Panc1 (cell line): Measurements from ENCODE around the gene SOAT1. TPM values are rescaled to one million over a fixed set of nuclear protein-coding genes. Genes with fewer than 3 reads are reported as not detected.

ENCODE experiments used
- ATAC-seq: fragments of 200-7000 bp; cut with Tn5 transposase; 2 replicates; pipeline ENCODE4 v1.9.1; 2020; ENCODE audit warnings: mild to moderate bottlenecking, moderate library complexity
- BruUV-seq: library from RNA; stranded (reverse); fragments of 400-500 nt; replicated peaks from 2 replicates; lab custom pipeline; 2021; lab: Mats Ljungman, UMichigan
- CTCF ChIA-PET: fragments of 300-600 bp; sonication (Branson Sonifier 250); formaldehyde crosslinking; loops from one replicate; lab custom pipeline; 2022; ENCODE audit warnings: antibody characterized with exemption; lab: Charles Lee
- POLR2A ChIA-PET: fragments of 300-600 bp; sonication (Branson Sonifier 250); formaldehyde crosslinking; loops from one replicate; lab custom pipeline; 2022; ENCODE audit warnings: antibody characterized with exemption; lab: Charles Lee
- DNase-seq: peaks from one replicate; pipeline ENCODE4 v3.0.0-alpha.2; 2010; ENCODE audit warnings: low read depth, low spot score
- H3K27ac ChIP-seq: 2 replicates; pipeline ENCODE4 v1.5.1; 2011; ENCODE audit warnings: mild to moderate bottlenecking, low read length, inconsistent platforms
- H3K27me3 ChIP-seq: fragments of 200-500 bp; sonication (Bioruptor generic); 2 replicates; pipeline ENCODE4 v1.6.0; 2014; ENCODE audit warnings: low read length, inconsistent platforms; ENCODE audit not compliant: control insufficient read depth, insufficient read depth
- H3K36me3 ChIP-seq: fragments of 200-500 bp; sonication (Bioruptor generic); 2 replicates; pipeline ENCODE4 v1.5.1; 2014; ENCODE audit warnings: inconsistent platforms, mild to moderate bottlenecking, low read length, moderate library complexity; ENCODE audit not compliant: control insufficient read depth, insufficient read depth
- H3K4me1 ChIP-seq: 2 replicates; pipeline ENCODE4 v1.5.1; 2011; ENCODE audit warnings: inconsistent platforms, mild to moderate bottlenecking, low read length, moderate library complexity; ENCODE audit not compliant: control insufficient read depth, insufficient read depth
- H3K4me3 ChIP-seq, 2 experiments: 2 replicates each; pipeline ENCODE4 v1.5.1; 2011 to 2012; ENCODE audit warnings: low read depth in 2 of 2, low read length in 2 of 2, mild to moderate bottlenecking in 2 of 2, inconsistent platforms in 1 of 2, moderate library complexity in 1 of 2
- H3K9me3 ChIP-seq: fragments of 200-500 bp; sonication (Bioruptor generic); 2 replicates; pipeline ENCODE4 v1.5.1; 2014; ENCODE audit warnings: low read depth, mild to moderate bottlenecking, inconsistent platforms, low read length, moderate library complexity; ENCODE audit not compliant: control insufficient read depth, insufficient read depth
- CTCF ChIP-seq: fragments of 450-650 bp; IDR thresholded peaks from 2 replicates; pipeline ENCODE4 v1.5.1; 2017; ENCODE audit warnings: mild to moderate bottlenecking
- POLR2AphosphoS5 ChIP-seq: IDR thresholded peaks from 2 replicates; pipeline ENCODE4 v1.6.1; 2012; ENCODE audit warnings: mild to moderate bottlenecking, low read depth, low read length, moderate library complexity
- REST ChIP-seq, 2 experiments: IDR thresholded peaks; 2 replicates each; pipeline ENCODE4 v1.6.1; 2011 to 2012; ENCODE audit warnings: low read depth in 2 of 2, control low read depth in 1 of 2, low read length in 1 of 2, mild to moderate bottlenecking in 1 of 2, moderate library complexity in 1 of 2; ENCODE audit not compliant: insufficient read depth in 1 of 2
- SIN3A ChIP-seq: IDR thresholded peaks from 2 replicates; pipeline ENCODE4 v1.6.1; 2012; ENCODE audit warnings: low read depth, mild to moderate bottlenecking, low read length, moderate library complexity, borderline replicate concordance; ENCODE audit not compliant: insufficient read depth
- TCF7L2 ChIP-seq: IDR thresholded peaks from 2 replicates; pipeline ENCODE4 v1.6.1; 2011; ENCODE audit warnings: mild to moderate bottlenecking, low read depth, low read length, inconsistent platforms
- in situ Hi-C: cut with HindIII; loops from 2 replicates; pipeline ENCODE4 v1.10.0; 2016; ENCODE audit warnings: low sequenced_read_pairs, low pct_unique_long_range_greater_than_20kb
- intact Hi-C: fragments of 100-400 bp; cut with micrococcal nuclease; formaldehyde crosslinking; loops from one replicate; pipeline ENCODE4 v1.10.0; 2022; ENCODE audit not compliant: unreplicated experiment
- total RNA-seq: library from RNA; stranded (reverse); gene quantifications from one replicate; pipeline ENCODE4 v1.2.1, GENCODE V29; 2021; ENCODE audit not compliant: unreplicated experiment

SOAT1 gene
- total RNA-seq, 1 experiment from 2014 or later, result 57.2 TPM

- CTCF ChIA-PET, result no interaction called here
- in situ Hi-C loops, result no loop called here
- DNase-seq, result no peak
- intact Hi-C loops, result no loop called here
- POLR2A ChIA-PET, result no interaction called here
- Histone ChIP-seq H3K9me3 (no peaks in the 10 kb centered on the region), H3K27ac (no peak overlapping the region), H3K27me3 (no peaks in the 10 kb centered on the region), H3K4me3 (no peak overlapping the region), H3K4me1 (no peaks in the 10 kb centered on the region), H3K36me3 (no peaks in the 10 kb centered on the region)
- BruUV-seq, result no TSS peak
- ATAC-seq, result no peak
- no peak for TF ChIP-seq CTCF
- TF ChIP-seq POLR2AphosphoS5, result no peak
- TF ChIP-seq TCF7L2, result no peak
- TF ChIP-seq SIN3A, result no peak
- TF ChIP-seq REST (IDR thresholded peaks at IDR 0.05; ENCODE audit: insufficient read depth in 1 of 2, low read depth in 2 of 2, low read length in 1 of 2), result no peak
Measured at GRCh38 chr1:179322557-179322956, 29.0 kb downstream of the SOAT1 start.

- no peaks in the 10 kb centered on the region for H3K4me1 ChIP-seq
- no peak overlapping the region for H3K27ac ChIP-seq
- TF ChIP-seq CTCF (no peak), SIN3A (no peak), TCF7L2 (no peak), REST (IDR thresholded peaks at IDR 0.05; ENCODE audit: insufficient read depth in 1 of 2, low read depth in 2 of 2, low read length in 1 of 2) (no peak), POLR2AphosphoS5 (no peak)
- H3K36me3 ChIP-seq, result no peaks in the 10 kb centered on the region
- DNase-seq, result no peak
- ChIA-PET CTCF (no interaction called here), POLR2A (no interaction called here)
- H3K4me3 ChIP-seq, result no peak overlapping the region
- in situ Hi-C loops, result no loop called here
- H3K9me3 ChIP-seq, result no peaks in the 10 kb centered on the region
- BruUV-seq, result no TSS peak
- intact Hi-C loops, result no loop called here
- no peak for ATAC-seq
- H3K27me3 ChIP-seq, result no peaks in the 10 kb centered on the region
Measured at GRCh38 chr1:179323436-179323835, 29.8 kb downstream of the SOAT1 start.
